WTC11 (cell line): Measurements from ENCODE around the gene NANOGP8. TPM values are rescaled to one million over a fixed set of nuclear protein-coding genes. Genes with fewer than 3 reads are reported as not detected.

Experiments
- ATAC-seq: fragments of 200-7000 bp; cut with Tn5 transposase; 2 replicates; pipeline ENCODE4 v1.10.0; 2021; ENCODE audit warnings: mild to moderate bottlenecking, moderate library complexity
- CTCF ChIA-PET: fragments of 300-600 bp; sonication (Branson Sonifier 250); formaldehyde crosslinking; loops from one replicate; lab custom pipeline; 2021; ENCODE audit warnings: antibody characterized with exemption; lab: Charles Lee
- POLR2A ChIA-PET: fragments of 350-600 bp; sonication (Branson Sonifier 250); formaldehyde crosslinking; loops from one replicate; lab custom pipeline; 2021; ENCODE audit warnings: antibody characterized with exemption; lab: Charles Lee
- DNase-seq: peaks from one replicate; pipeline ENCODE4 v3.0.0; 2021; ENCODE audit warnings: low spot score
- H3K27ac Mint-ChIP-seq: 2 replicates; pipeline ENCODE4 v1.8.0; 2021; ENCODE audit warnings: mixed read lengths
- H3K27me3 Mint-ChIP-seq: 2 replicates; pipeline ENCODE4 v1.8.0; 2021; ENCODE audit warnings: low read depth, mild to moderate bottlenecking, moderate library complexity, mixed read lengths
- H3K36me3 Mint-ChIP-seq: 2 replicates; pipeline ENCODE4 v1.8.0; 2021; ENCODE audit warnings: mixed read lengths
- H3K4me1 Mint-ChIP-seq: 2 replicates; pipeline ENCODE4 v1.8.0; 2022; ENCODE audit warnings: mixed read lengths
- H3K4me3 Mint-ChIP-seq: 2 replicates; pipeline ENCODE4 v1.8.0; 2021; ENCODE audit warnings: mild to moderate bottlenecking, moderate library complexity, mixed read lengths
- H3K9me3 Mint-ChIP-seq: 2 replicates; pipeline ENCODE4 v1.8.0; 2021; ENCODE audit warnings: mixed read lengths
- CBFB ChIP-seq: sonication (generic); formaldehyde crosslinking; IDR thresholded peaks from 2 replicates; pipeline ENCODE4 v1.8.1; 2022; ENCODE audit warnings: mild to moderate bottlenecking, low read depth, missing genetic modification reagents
- FOXJ3 ChIP-seq: sonication (generic); formaldehyde crosslinking; IDR thresholded peaks from 2 replicates; pipeline ENCODE4 v1.9.0; 2021; ENCODE audit warnings: missing genetic modification reagents, mild to moderate bottlenecking, borderline replicate concordance
- JAZF1 ChIP-seq: fragments of 250-450 bp; sonication (Bioruptor Pico); IDR thresholded peaks from 2 replicates; pipeline ENCODE4 v1.9.0; 2021; ENCODE audit warnings: moderate library complexity, mild to moderate bottlenecking, inconsistent platforms
- MXD4 ChIP-seq: fragments of 250-450 bp; sonication (Bioruptor Pico); IDR thresholded peaks from 2 replicates; pipeline ENCODE4 v1.8.0; 2021; ENCODE audit warnings: mild to moderate bottlenecking, moderate library complexity, borderline replicate concordance
- NFYB ChIP-seq: sonication (generic); formaldehyde crosslinking; conservative IDR thresholded peaks from 2 replicates; pipeline ENCODE4 v1.8.0; 2022; ENCODE audit warnings: low read depth, missing genetic modification reagents
- OVOL2 ChIP-seq: fragments of 250-450 bp; sonication (Bioruptor Pico); IDR thresholded peaks from 2 replicates; pipeline ENCODE4 v1.9.0; 2021; ENCODE audit warnings: mild to moderate bottlenecking, borderline replicate concordance
- SP1 ChIP-seq: sonication (generic); formaldehyde crosslinking; conservative IDR thresholded peaks from 2 replicates; pipeline ENCODE4 v1.8.1; 2022; ENCODE audit warnings: missing genetic modification reagents
- TEAD4 ChIP-seq: sonication (generic); formaldehyde crosslinking; IDR thresholded peaks from 2 replicates; pipeline ENCODE4 v1.8.0; 2022; ENCODE audit warnings: mild to moderate bottlenecking, missing genetic modification reagents
- ZNF232 ChIP-seq: sonication (generic); formaldehyde crosslinking; IDR thresholded peaks from 2 replicates; pipeline ENCODE4 v1.8.0; 2022; ENCODE audit warnings: mild to moderate bottlenecking, missing genetic modification reagents
- ZNF671 ChIP-seq: fragments of 250-450 bp; sonication (Bioruptor Pico); IDR thresholded peaks from 2 replicates; pipeline ENCODE4 v1.8.0; 2021; ENCODE audit warnings: mild to moderate bottlenecking
- total RNA-seq: library from RNA; stranded (reverse); gene quantifications from 3 replicates; pipeline ENCODE4 v1.2.3, GENCODE V29; 2021
- TF ChIP-seq, protein P1 (sequence below): sonication (generic); formaldehyde crosslinking; IDR thresholded peaks from 2 replicates; pipeline ENCODE4 v1.8.1; 2023; ENCODE audit warnings: mild to moderate bottlenecking, missing genetic modification reagents, borderline replicate concordance
- TF ChIP-seq, protein P2 (sequence below): sonication (generic); formaldehyde crosslinking; IDR thresholded peaks from 2 replicates; pipeline ENCODE4 v1.8.0; 2022; ENCODE audit warnings: mild to moderate bottlenecking, missing genetic modification reagents
- TF ChIP-seq, protein P3 (sequence below): sonication (generic); formaldehyde crosslinking; IDR thresholded peaks from 2 replicates; pipeline ENCODE4 v1.8.1; 2023; ENCODE audit warnings: mild to moderate bottlenecking, moderate library complexity, missing genetic modification reagents
- TF ChIP-seq, protein P4 (sequence below): fragments of 200-600 bp; IDR thresholded peaks from 2 replicates; pipeline ENCODE4 v1.8.0; 2022; ENCODE audit warnings: antibody characterized with exemption

NANOGP8 gene
- total RNA-seq, 1 experiment from 2014 or later, result 2.1 TPM

DNA sequence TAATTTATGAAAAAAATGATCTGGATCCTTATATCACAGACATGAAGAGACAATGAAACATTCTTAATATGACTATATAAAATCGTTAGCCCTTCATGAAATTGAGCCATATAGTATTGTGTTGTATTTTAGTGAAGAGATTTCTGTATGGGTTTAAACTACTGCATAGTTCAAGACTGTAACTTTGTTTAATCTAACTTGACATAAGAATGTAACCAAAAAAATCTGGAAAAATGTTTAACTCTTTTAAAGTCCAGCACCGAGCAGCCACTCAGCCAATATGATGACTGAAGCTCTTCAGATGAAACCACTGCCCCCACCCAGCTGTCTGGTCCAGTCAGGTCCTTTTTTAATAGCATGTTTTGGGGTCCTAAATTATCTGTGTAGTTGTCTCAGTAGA is 4.9 kb downstream of the NANOGP8 start (continued):
- TF ChIP-seq, protein P1, sequence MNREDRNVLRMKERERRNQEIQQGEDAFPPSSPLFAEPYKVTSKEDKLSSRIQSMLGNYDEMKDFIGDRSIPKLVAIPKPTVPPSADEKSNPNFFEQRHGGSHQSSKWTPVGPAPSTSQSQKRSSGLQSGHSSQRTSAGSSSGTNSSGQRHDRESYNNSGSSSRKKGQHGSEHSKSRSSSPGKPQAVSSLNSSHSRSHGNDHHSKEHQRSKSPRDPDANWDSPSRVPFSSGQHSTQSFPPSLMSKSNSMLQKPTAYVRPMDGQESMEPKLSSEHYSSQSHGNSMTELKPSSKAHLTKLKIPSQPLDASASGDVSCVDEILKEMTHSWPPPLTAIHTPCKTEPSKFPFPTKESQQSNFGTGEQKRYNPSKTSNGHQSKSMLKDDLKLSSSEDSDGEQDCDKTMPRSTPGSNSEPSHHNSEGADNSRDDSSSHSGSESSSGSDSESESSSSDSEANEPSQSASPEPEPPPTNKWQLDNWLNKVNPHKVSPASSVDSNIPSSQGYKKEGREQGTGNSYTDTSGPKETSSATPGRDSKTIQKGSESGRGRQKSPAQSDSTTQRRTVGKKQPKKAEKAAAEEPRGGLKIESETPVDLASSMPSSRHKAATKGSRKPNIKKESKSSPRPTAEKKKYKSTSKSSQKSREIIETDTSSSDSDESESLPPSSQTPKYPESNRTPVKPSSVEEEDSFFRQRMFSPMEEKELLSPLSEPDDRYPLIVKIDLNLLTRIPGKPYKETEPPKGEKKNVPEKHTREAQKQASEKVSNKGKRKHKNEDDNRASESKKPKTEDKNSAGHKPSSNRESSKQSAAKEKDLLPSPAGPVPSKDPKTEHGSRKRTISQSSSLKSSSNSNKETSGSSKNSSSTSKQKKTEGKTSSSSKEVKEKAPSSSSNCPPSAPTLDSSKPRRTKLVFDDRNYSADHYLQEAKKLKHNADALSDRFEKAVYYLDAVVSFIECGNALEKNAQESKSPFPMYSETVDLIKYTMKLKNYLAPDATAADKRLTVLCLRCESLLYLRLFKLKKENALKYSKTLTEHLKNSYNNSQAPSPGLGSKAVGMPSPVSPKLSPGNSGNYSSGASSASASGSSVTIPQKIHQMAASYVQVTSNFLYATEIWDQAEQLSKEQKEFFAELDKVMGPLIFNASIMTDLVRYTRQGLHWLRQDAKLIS (CRISPR knock-in tag), result no peak
- TF ChIP-seq, protein P2, sequence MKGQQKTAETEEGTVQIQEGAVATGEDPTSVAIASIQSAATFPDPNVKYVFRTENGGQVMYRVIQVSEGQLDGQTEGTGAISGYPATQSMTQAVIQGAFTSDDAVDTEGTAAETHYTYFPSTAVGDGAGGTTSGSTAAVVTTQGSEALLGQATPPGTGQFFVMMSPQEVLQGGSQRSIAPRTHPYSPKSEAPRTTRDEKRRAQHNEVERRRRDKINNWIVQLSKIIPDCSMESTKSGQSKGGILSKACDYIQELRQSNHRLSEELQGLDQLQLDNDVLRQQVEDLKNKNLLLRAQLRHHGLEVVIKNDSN (CRISPR knock-in tag), result no peak
- TF ChIP-seq, protein P3, sequence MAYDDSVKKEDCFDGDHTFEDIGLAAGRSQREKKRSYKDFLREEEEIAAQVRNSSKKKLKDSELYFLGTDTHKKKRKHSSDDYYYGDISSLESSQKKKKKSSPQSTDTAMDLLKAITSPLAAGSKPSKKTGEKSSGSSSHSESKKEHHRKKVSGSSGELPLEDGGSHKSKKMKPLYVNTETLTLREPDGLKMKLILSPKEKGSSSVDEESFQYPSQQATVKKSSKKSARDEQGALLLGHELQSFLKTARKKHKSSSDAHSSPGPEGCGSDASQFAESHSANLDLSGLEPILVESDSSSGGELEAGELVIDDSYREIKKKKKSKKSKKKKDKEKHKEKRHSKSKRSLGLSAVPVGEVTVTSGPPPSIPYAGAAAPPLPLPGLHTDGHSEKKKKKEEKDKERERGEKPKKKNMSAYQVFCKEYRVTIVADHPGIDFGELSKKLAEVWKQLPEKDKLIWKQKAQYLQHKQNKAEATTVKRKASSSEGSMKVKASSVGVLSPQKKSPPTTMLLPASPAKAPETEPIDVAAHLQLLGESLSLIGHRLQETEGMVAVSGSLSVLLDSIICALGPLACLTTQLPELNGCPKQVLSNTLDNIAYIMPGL, result no peak
- TF ChIP-seq CBFB (CRISPR knock-in tag) (no peak), SP1 (CRISPR knock-in tag) (no peak), NFYB (CRISPR knock-in tag) (no peak)
- TF ChIP-seq, all 79 proteins: peak for 0

DNA sequence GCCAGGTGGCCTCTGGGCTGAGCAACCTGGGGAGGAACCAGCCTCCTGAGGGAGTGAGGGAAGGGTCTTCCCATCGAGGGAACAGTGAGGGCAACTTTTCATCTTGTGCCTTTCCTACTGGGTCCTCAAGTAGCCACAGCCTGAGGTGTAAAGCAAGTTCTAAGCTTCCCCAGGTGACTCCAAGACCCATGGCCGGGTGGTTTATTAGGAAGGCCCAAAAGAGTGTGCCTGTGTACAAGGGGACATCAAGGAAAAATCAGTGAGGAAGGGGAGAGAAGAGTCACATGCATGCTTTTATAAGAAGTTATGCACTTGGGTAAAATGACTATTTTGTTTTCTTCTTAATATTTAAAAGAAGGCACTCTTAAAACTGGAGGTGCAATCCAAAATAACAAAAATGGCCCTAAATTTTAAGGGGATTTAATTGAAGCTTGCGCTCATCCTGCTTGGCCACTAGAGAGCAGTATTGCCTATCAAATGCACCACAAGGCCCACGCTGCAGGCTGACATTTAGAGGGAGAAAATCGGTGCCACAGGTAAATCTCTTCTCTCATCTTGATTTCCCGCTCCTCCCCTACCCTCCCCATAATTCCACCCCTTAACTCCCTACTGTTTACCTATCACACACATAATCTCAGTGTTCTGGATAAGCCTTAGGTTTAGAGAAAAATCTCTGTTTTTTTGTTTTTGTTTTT is 6.7 kb downstream of the NANOGP8 start:
- ATAC-seq, result peak; percentile 90
- TF ChIP-seq, protein P4, sequence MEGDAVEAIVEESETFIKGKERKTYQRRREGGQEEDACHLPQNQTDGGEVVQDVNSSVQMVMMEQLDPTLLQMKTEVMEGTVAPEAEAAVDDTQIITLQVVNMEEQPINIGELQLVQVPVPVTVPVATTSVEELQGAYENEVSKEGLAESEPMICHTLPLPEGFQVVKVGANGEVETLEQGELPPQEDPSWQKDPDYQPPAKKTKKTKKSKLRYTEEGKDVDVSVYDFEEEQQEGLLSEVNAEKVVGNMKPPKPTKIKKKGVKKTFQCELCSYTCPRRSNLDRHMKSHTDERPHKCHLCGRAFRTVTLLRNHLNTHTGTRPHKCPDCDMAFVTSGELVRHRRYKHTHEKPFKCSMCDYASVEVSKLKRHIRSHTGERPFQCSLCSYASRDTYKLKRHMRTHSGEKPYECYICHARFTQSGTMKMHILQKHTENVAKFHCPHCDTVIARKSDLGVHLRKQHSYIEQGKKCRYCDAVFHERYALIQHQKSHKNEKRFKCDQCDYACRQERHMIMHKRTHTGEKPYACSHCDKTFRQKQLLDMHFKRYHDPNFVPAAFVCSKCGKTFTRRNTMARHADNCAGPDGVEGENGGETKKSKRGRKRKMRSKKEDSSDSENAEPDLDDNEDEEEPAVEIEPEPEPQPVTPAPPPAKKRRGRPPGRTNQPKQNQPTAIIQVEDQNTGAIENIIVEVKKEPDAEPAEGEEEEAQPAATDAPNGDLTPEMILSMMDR, result peak; percentile 80
- TF ChIP-seq MXD4 (CRISPR knock-in tag), result no peak
- TF ChIP-seq ZNF671, result no peak
- 0 out of 2 replicates have a peak, but pooled peaks have one; percentile 16 for TF ChIP-seq ZNF232 (CRISPR knock-in tag)
- TF ChIP-seq, all 79 proteins: peak for 2
- Mint-ChIP-seq H3K4me1 (peaks cover 15% of the 10 kb centered on the region), H3K4me3 (no peak overlapping the region), H3K27ac (peak overlapping the region; percentile 56), H3K36me3 (peaks cover 31% of the 10 kb centered on the region), H3K27me3 (peaks cover 4% of the 10 kb centered on the region; the same call in 1 of the 2 replicates), H3K9me3 (peaks cover 40% of the 10 kb centered on the region)
- POLR2A ChIA-PET, result no interaction called here
- DNase-seq, result peak; percentile 42
- CTCF ChIA-PET, result interaction anchor here (0.7 to 2.9 kb wide), 14 partner anchors 9 to 966 kb away, joined by 3 to 81 read pairs (median 3); no protein-coding TSS in a partner anchor

DNA sequence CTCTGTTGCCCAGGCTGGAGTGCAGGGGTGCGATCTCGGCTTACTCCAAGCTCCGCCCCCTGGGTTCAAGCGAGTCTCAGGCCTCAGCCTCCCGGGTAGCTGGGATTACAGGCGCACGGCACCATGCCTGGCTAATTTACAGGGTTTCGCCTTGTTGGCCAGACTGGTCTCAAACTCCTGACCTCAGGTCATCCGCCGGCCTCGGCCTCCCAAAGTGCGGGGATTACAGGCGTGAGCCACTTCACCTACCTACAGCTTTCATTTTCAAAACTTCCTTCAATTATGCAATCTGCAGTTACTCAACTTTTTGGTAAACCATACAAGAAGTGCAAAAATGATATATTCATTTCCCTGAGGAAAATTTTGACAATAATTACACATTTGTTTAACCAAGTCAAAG is 14.0 kb downstream of the NANOGP8 start:
- CTCF ChIA-PET, result interaction anchor here (1.0 to 1.1 kb wide), 3 partner anchors 52 to 373 kb away, joined by 3 to 4 read pairs (median 3); partner anchors contain the start of gene ZNF770
- POLR2A ChIA-PET, result interaction anchor here (0.7 kb wide), 1 partner anchor 1267 kb away, joined by 5 read pairs; no protein-coding TSS in a partner anchor
- no peak overlapping the region for H3K4me3 Mint-ChIP-seq
- no peak overlapping the region for H3K27ac Mint-ChIP-seq
- H3K9me3 Mint-ChIP-seq, result peaks cover 23% of the 10 kb centered on the region
- no peaks in the 10 kb centered on the region for H3K27me3 Mint-ChIP-seq
- TF ChIP-seq FOXJ3 (CRISPR knock-in tag) (no peak), JAZF1 (no peak), TEAD4 (CRISPR knock-in tag) (no peak), OVOL2 (CRISPR knock-in tag) (no peak)
- DNase-seq (no peak), ATAC-seq (no peak)
- peaks cover 31% of the 10 kb centered on the region for H3K4me1 Mint-ChIP-seq
- peaks cover 13% of the 10 kb centered on the region; the same call in 1 of the 2 replicates for H3K36me3 Mint-ChIP-seq
